ENCODE measurements around the gene PDZRN4.

- TF ChIP-seq CTCF (IDR thresholded peaks at IDR 0.05) (no peak), POLR2A (IDR thresholded peaks at IDR 0.05) (no peak), POLR2AphosphoS5 (IDR thresholded peaks at IDR 0.05) (no peak)
Measured at GRCh38 chr12:41531147-41531829, 343.2 kb downstream of the PDZRN4 start.
